Fibroblast of skin of left biceps (primary cell): ENCODE data around the gene GALNT13.
"Not testable (repeated sequence)": the region's sequence is repeated elsewhere in the genome, so short reads cannot be mapped to it uniquely, and the experiment has no call there.

Experiments
- DNase-seq, 2 experiments: peaks; one replicate each; pipeline ENCODE4 v3.0.0-alpha.2; 2013; ENCODE audit warnings: low read depth in 2 of 2

The GALNT13 gene

DNA sequence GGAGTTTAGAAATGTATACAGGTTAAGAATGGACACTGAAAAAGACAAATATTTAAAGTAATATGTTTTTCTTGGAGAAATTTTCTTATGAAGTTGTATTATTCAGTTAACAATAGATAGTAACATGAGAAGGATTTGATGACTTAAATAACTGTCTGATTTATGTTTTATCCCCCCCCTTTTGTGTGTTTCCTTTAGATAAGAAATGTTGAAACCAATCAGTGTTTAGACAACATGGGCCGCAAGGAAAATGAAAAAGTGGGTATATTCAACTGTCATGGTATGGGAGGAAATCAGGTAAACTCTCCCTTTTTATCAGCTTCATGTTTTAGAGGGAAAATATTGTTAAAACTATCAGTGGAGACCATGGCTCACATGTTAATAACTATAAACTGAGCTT lies 537.1 kb downstream of the GALNT13 start:
- DNase-seq = no peak

DNA sequence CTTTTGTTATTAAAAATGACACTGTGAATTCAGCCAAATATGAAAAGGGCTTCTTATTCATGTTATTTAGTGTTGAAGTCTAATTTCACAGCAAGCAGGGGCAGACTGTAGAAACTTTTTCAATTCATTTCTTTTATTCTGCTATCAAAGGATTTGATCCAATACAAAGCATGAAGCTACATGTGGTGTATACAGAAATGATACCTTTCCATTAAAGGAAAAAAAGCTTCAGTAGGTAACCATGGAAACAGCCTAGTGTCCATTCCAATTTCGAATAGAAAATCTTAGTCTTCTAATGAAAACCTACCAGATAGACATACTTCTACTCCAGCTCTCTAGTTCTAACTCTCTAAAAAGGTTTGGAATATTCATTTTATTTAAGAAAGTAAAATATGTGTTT lies 550.5 kb downstream of the GALNT13 start:
- no peak for DNase-seq

DNA sequence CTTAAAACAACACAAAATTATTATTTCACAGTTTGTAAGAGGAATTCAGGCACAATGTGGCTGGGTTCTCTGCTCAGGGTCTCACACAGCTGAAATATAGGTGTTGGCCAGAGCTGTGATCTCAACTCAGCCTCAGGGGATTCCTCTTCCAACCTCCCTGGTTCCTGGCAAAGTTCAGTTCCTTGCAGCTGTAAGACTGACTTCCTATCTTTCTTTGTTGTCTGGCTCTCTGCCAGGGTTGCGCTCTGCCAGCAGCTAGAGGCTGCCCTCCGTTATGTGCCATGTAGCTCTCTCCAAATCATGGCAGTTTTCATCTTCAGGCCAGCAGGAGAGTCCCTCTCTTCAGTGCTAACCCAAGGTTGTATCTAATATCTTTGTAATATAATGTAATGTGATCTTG lies 554.3 kb downstream of the GALNT13 start:
- no peak for DNase-seq

DNA sequence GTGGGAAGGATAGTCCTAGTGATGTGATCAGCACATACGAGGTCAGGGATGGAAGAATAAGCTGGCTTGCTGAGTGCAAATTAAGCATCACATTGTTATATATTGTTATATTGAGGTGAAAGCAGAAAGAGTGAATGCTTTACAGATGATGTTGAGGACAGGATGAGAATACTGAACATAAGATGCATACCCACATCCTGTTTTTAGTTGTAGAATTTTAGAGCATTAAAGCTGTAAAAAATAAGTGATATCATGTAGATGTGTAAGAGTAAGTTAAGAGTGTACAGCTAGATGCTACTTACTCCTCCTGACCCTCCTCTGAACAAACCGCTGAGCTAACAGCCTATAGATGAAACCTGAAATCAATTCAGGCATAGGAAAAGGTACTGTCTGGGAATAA lies 555.7 kb downstream of the GALNT13 start:
- DNase-seq = no peak

DNA sequence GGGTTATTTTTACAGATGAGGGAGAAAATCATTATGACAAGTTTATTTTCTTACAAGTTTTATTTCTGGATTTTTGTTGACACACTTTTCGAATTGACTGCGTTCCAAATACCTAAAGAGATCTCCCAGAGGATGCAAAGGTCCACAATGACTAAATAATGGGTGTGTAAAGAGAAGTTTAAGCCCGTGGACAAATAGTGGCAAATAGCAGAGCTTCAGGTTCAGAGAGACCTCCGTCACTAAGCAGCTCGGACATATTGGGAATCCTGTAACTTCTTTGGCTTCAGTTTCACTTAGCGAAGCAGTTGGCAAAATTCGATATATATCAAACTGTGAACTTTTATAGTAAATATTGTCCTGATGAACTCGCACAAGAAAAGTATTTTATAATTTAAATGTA lies 556.3 kb downstream of the GALNT13 start:
- no peak for DNase-seq

DNA sequence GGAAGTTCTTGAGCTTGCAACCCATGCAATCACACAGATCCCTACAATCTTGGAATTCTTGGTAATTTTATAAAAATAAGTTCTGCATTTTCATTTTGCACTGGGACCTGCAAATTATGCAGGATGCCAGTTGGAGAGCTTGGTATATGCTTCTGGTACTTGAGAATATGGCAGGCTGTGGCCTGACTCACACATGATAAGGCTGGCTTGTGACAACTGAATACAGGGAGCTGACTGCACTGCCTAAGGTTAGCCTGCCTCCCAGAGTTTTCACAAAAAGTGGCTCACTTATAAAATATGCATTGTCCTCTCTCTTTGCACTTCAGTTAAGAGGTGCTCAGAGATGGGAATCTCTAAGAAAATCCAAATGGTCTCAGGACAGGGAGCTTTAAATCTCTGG lies 561.3 kb downstream of the GALNT13 start:
- no peak for DNase-seq

DNA sequence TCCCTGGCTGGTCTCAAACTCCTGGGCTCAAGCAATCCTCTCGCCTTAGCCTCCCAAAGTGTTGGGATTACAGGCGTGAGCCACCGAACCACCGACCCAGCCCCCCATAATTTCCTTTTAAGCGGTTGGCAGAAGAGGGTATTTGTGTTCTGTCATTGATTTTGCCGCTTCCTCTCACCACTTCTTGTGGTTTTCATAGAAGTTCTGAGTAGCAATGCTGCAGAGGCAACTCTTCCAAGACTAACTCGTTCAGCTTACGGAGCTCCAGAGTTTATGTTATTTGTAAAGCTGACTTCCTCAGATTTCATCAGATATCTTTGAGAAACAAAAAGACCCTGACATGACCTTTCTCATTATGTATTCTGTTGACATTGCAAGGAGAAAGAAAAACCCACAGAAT lies 565.4 kb downstream of the GALNT13 start:
- no peak for DNase-seq

DNA sequence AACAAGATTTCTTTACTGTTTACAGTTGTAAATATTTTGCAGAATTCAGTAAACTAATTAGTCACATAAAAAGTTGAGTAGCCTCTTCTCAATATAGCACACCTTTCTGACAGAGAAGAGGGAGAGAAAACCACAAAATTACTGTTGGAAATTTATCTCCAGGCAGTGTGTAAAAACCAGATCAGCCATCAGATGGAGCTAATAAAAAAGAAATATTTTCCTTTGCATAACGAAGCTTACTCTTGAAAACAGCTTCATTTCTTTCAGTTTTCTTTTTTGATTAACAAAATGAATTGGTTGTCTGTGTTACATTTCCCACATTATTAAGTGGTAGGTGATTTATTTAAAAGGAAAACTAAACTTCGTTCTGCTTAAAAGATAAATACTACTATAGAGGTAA lies 567.4 kb downstream of the GALNT13 start:
- DNase-seq = no peak

DNA sequence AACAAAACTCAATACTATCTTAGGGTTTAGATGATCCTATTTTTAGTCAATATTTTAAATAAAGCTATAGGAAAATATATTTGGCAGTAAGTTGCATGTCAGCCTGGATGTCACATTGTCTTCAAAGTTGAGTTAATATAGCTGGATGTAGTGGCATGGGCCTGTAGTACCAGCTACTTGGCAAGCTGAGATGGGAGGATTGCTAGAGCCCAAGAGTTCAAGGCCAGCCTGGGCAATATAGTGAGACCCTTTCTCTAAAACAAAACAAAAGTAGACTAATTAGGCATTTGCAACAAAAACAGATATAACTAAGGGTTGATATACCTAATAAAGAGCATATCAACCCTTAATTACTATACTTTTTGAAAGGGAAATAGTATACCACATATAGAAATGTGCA lies 572.2 kb downstream of the GALNT13 start:
- no peak for DNase-seq

DNA sequence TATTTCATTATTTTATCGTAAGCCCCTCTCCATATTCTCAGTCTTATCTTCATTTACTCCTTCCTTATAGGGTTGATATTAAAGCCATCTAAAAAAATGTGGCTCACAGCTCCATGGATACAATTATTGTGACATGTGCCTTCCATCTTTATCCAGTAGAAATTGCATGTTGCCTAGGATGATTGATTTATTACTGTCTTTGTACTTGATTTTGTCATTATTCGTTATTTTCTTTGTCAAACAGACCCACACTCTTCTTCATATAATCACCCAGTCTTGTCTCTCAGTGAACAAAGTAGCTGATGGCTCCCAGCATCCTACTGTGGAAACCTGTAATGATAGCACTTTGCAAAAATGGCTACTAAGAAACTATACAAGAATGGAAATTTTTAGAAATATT lies 574.6 kb downstream of the GALNT13 start:
- no peak for DNase-seq

DNA sequence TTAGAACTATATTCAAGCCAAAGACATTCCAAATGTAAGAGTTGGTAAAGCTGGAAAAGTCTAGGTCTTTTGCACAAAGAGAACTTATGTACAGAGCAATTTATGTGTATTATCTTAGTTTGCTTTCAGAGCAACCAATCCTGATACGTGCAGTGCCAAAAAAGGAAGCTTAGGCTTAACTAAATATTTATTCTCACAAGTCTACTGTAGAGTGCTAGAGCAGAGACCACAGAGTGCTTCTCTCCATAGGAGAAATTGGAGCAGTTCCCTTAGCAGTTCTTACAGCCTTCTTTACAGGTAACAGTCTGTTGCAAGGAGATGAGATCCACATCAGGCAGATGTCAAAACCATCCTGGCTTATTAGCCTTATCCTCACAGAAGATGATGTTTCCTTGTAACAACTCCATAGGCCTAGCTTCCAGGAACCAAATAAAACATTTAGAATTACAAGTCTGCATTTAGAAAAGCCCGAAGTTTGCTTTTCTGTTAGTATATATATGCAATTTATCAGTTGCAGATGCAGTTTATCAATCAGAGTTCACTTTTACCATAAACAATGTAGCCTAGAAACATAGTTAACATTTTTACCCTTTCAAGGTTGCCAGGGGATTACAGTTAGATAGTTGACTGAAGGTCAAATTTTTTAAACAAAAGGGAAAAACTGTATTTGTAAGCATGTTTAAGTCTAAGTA lies 576.2 kb downstream of the GALNT13 start:
- no peak for DNase-seq

DNA sequence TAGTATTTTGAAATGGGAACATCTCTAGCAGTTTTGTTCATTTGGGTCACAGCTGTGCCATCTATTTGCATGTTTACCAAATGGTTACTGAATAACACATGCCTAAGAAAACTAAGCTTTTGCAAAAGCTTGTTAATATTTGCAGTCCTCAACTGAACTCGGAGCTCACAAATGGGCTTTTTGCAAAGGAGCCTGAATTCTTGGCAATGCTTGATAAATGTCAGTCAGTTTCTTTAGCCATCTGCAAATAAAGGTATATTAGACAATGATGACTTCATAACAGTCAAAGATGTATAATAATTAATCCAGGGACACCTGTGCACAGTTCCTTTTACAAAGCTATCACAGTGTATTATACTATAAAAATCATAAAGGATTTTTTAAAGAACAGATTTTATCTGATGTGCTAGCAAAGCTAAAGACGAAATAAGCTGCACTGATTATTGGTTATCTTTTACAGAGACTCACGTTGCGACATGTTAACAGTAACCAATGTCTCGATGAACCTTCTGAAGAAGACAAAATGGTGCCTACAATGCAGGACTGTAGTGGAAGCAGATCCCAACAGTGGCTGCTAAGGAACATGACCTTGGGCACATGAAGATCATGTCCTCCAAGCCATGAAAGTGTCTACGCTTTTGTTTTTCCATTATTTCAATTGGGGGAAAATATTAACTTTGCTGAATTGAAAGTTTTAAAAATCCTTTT lies 578.4 kb downstream of the GALNT13 start:
- no peak for DNase-seq

DNA sequence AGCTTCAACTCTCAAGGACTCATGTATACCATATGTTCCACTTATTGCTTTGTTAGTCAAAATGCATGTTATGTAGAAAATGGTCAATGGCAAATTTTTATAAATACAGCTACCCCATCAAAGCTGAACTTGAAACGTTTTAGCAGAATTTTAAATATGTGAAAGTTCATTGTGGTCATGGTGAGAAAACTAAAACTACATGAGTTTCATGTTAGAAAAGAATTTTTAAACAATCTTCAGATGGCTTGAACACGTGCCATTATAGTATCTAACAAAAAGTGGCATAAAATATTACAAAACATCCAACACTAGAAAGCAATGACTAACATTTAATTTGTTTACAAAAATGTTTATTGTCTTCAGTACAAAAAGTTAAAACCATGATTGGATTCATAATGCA lies 580.7 kb downstream of the GALNT13 start:
- no peak for DNase-seq

DNA sequence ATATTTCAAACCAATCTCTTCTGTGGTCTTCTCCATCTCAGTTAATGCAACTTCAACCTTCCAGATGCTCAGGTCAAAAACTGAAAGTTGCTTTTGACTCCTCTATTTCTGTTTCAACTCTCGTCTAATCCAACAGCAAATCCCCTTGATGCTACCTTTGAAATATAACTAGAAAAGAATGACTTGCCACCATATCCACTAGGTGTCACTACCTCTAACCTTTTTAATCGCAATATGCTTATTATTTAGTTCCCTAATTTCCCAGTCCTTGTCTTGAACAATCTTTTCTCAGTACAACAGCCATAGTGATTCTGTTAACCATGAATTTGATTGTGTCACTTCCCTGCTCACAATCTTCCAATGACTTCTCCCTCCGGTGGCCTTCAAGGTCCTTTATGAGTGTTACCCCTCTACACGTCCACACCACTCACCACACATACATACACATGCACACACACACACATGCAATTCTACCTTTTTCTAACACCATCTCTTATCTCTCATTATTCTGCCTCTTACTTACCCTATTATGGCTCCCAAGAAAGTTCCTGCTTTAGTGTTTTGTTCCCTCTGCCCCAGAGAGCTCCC lies 581.3 kb downstream of the GALNT13 start:
- DNase-seq = no peak

DNA sequence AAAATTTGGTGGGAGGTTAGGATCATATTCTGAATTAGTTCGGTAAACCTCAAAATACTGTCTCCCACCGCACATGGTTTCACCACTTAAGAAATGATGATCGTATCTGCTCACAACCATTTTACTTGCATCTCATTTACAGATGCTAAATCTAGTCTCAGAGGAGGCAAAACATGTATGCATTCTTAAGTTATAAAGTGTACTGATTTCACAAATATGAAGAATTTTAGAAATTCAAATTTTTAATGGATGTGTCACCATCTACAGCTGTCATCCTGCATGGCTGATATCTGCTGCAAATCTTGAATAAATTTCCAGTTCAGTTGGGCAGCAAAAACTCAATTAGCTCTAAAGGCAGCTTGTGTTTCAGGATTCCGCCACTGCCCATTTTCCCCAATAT lies 583.4 kb downstream of the GALNT13 start:
- DNase-seq = peak; percentile 12 to 14

DNA sequence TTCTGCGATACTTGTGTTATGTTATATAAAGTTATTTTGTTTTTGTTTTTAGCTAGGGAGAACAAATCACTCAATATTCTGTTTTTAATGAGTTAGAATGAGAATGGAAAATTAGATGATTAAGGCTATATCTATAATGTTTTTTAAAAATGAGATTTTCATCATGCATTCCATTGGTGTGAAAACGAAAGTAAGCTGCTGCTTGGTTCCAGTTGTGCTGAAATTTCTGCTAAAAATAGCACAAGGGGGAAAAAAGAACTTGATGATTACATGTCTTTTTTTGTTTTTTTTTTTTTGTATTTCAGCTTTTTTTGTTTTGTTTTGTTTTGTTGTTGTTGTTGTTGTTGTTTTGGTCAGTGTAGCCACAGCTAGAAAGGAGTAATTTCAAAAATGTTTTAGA lies 584.1 kb downstream of the GALNT13 start:
- no peak for DNase-seq

DNA sequence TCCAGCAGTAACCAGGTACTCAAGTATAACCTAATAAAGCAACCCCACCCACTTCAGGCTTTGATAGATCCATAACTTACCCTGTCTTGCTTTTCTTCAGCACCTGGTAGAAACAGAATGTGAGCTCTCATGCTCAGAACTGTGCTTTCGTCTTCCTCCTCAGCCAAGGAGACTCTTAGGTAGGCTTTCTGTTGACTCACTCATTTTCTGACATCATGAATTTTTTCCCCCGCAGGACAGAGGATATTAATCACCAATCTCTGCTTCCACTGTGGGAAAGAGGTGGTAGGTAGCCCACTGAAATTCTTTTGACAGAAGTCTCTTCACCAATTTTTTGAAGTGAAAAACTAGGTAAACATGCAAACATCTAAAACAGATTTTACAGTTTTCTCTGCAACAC lies 585.6 kb downstream of the GALNT13 start:
- DNase-seq = no peak

DNA sequence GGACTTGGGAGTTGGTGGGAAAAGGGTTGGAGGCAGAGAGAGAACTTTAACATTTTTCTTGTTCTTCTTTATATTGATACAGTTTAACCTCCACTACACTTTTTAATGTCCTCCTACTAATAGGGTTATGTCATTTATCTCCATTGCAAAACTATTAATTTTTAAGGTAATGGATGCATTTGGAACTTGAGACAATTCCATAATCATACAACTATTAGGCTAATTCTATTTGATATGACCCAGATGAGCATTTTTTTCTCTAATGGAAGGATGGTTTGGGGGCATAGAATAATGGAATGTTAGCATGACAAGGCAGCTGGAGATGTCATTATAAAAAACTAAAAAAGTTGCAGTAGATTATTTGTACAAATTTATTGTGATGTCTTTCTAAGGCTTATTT lies 587.6 kb downstream of the GALNT13 start:
- DNase-seq = no peak

DNA sequence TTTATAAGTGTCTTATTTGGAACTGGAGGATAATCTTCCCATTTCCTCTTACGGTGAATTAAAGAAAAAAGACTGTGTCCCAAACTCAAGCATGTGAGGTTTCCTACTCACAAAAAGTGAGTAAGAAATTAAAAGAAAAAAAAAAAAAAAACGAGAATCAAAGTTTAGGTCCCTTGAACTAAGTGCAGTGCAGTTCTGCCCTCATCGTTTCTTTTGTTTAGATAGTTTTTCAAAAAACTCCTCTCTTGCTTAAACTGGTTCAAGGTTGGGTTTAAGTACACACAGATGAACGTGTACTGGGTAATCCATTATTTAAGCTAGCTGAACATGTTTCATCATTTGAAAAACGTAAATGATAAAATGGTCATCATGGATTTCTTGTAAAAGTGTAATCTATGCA lies 590.9 kb downstream of the GALNT13 start:
- no peak for DNase-seq

DNA sequence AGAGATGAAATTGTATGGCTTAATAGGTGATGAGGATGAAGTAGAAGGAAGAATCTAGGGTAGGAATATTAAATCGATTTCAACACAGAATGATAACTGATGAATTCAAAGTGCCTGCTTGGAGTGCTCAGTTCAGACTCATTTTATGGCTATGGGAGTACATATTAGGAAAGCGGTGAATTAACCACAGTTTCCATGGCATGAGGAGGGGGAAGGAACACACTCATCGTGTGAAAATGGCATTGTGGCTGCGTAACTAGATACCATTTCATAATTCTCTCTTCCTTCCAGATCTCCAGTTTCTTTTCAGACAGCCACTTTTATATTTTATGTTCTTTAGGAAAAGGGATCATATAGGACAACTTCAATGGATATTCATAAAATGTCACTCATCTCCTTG lies 594.5 kb downstream of the GALNT13 start:
- no peak for DNase-seq

DNA sequence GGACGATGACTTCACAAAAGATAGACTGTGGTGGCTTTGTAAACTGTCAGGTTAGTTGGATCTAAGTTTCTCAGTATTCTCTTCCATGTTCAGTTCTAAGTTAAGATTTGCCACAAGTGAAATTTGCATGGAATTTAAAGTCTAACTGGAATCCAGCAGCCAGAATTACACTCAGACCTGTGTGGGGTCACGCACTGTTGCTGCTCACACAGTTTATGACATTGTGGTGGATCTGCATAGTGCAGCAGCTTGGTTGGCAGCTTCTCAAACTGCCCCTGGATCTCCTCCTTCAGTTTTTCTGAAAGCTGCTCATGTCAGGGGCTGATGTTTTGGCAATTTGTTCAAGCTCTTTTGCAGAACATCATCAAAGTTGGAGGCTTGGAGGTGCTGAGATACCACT lies 598.7 kb downstream of the GALNT13 start:
- DNase-seq = no peak

DNA sequence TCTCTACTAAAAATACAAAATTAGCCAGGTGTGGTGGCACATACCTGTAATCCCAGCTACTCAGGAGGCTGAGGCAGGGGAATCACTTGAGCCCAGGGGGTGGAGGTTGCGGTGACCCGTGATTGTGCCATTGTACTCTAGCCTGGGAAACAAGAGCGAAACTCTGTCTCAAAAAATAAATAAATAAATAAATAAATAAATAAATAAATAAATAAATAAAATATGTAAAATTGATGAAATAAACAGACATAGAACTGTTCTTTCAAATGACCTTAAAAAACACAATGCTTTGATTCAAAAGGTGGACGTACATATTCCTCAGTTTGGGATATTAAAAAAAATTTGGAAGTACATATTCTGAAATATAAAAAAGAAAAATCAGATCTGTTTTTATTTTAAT lies 599.8 kb downstream of the GALNT13 start:
- not testable (repeated sequence) for DNase-seq

DNA sequence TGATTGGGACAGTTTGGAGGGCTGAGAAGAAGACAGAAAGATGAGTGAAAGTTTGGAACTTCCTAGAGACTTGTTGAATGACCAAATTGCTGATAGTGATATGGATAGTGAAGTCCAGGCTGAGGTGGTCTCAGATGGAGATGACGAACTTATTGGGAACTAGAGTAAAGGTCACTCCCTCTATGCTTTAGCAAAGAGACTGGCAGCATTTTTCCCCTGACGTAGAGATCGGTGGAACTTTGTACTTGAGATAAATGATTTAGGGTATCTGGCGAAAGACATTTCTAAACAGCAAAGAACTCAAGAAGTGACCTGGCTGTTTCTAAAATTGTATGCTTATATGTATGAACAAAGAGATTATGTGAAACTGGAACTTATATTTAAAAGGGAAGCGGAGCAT lies 605.6 kb downstream of the GALNT13 start:
- DNase-seq = no peak
